ENCODE data around the gene FAT4. TPM values are rescaled to one million over a fixed set of nuclear protein-coding genes. Genes with fewer than 3 reads are reported as not detected.

Gene FAT4
- total RNA-seq, 1 donor from 2014 or later, result 106 TPM

GRCh38 chr4:125353131-125353530 is 38.4 kb downstream of the FAT4 start:
- Mint-ChIP-seq H3K36me3 (ENCODE audit: unreplicated experiment) (peaks cover 14% of the 10 kb centered on the region), H3K27ac (ENCODE audit: unreplicated experiment) (no peak overlapping the region), H3K9me3 (ENCODE audit: unreplicated experiment) (no peaks in the 10 kb centered on the region), H3K27me3 (ENCODE audit: unreplicated experiment) (no peaks in the 10 kb centered on the region), H3K4me3 (ENCODE audit: unreplicated experiment) (no peak overlapping the region), H3K4me1 (ENCODE audit: unreplicated experiment) (peaks cover 18% of the 10 kb centered on the region)
- DNase-seq (ENCODE audit: extremely low spot score, unreplicated experiment), result no peak
- TF ChIP-seq CTCF (IDR thresholded peaks at IDR 0.05), result no peak

- Mint-ChIP-seq H3K4me3 (ENCODE audit: unreplicated experiment) (no peak overlapping the region), H3K4me1 (ENCODE audit: unreplicated experiment) (peaks cover 28% of the 10 kb centered on the region), H3K9me3 (ENCODE audit: unreplicated experiment) (no peaks in the 10 kb centered on the region), H3K27ac (ENCODE audit: unreplicated experiment) (no peak overlapping the region), H3K36me3 (ENCODE audit: unreplicated experiment) (peaks cover 20% of the 10 kb centered on the region), H3K27me3 (ENCODE audit: unreplicated experiment) (no peaks in the 10 kb centered on the region)
- DNase-seq (ENCODE audit: extremely low spot score, unreplicated experiment), result no peak
- no peak for TF ChIP-seq CTCF (IDR thresholded peaks at IDR 0.05)
Measured at GRCh38 chr4:125355791-125356190, 41.0 kb downstream of the FAT4 start.

- no peak for DNase-seq (ENCODE audit: extremely low spot score, unreplicated experiment)
- Mint-ChIP-seq H3K9me3 (ENCODE audit: unreplicated experiment) (no peaks in the 10 kb centered on the region), H3K27me3 (ENCODE audit: unreplicated experiment) (no peaks in the 10 kb centered on the region), H3K27ac (ENCODE audit: unreplicated experiment) (no peak overlapping the region), H3K36me3 (ENCODE audit: unreplicated experiment) (peaks cover 23% of the 10 kb centered on the region), H3K4me1 (ENCODE audit: unreplicated experiment) (peaks cover 19% of the 10 kb centered on the region), H3K4me3 (ENCODE audit: unreplicated experiment) (no peak overlapping the region)
- TF ChIP-seq CTCF (IDR thresholded peaks at IDR 0.05), result no peak
Measured at GRCh38 chr4:125357675-125358074, 42.9 kb downstream of the FAT4 start.

- TF ChIP-seq CTCF (IDR thresholded peaks at IDR 0.05), result no peak
- no peak for DNase-seq (ENCODE audit: extremely low spot score, unreplicated experiment)
- Mint-ChIP-seq H3K36me3 (ENCODE audit: unreplicated experiment) (peaks cover 24% of the 10 kb centered on the region), H3K4me3 (ENCODE audit: unreplicated experiment) (no peak overlapping the region), H3K9me3 (ENCODE audit: unreplicated experiment) (no peaks in the 10 kb centered on the region), H3K4me1 (ENCODE audit: unreplicated experiment) (peaks cover 17% of the 10 kb centered on the region), H3K27me3 (ENCODE audit: unreplicated experiment) (no peaks in the 10 kb centered on the region), H3K27ac (ENCODE audit: unreplicated experiment) (no peak overlapping the region)
Measured at GRCh38 chr4:125358453-125358852, 43.7 kb downstream of the FAT4 start.

- TF ChIP-seq CTCF (IDR thresholded peaks at IDR 0.05), result no peak
- no peak overlapping the region for H3K27ac Mint-ChIP-seq (ENCODE audit: unreplicated experiment)
- no peak for DNase-seq (ENCODE audit: extremely low spot score, unreplicated experiment)
- H3K36me3 Mint-ChIP-seq (ENCODE audit: unreplicated experiment), result peaks cover 27% of the 10 kb centered on the region
- peaks cover 16% of the 10 kb centered on the region for H3K4me1 Mint-ChIP-seq (ENCODE audit: unreplicated experiment)
- H3K4me3 Mint-ChIP-seq (ENCODE audit: unreplicated experiment), result no peak overlapping the region
- no peaks in the 10 kb centered on the region for H3K9me3 Mint-ChIP-seq (ENCODE audit: unreplicated experiment)
- H3K27me3 Mint-ChIP-seq (ENCODE audit: unreplicated experiment), result no peaks in the 10 kb centered on the region
Measured at GRCh38 chr4:125359363-125359762, 44.6 kb downstream of the FAT4 start.

Measured in osteocyte (in vitro differentiated cells).